Measurements from ENCODE around the gene TSEN2. TPM values are rescaled to one million over a fixed set of nuclear protein-coding genes. Genes with fewer than 3 reads are reported as not detected.

TSEN2 gene
- total RNA-seq, 1 donor from 2014 or later: 21.3 TPM

DNA sequence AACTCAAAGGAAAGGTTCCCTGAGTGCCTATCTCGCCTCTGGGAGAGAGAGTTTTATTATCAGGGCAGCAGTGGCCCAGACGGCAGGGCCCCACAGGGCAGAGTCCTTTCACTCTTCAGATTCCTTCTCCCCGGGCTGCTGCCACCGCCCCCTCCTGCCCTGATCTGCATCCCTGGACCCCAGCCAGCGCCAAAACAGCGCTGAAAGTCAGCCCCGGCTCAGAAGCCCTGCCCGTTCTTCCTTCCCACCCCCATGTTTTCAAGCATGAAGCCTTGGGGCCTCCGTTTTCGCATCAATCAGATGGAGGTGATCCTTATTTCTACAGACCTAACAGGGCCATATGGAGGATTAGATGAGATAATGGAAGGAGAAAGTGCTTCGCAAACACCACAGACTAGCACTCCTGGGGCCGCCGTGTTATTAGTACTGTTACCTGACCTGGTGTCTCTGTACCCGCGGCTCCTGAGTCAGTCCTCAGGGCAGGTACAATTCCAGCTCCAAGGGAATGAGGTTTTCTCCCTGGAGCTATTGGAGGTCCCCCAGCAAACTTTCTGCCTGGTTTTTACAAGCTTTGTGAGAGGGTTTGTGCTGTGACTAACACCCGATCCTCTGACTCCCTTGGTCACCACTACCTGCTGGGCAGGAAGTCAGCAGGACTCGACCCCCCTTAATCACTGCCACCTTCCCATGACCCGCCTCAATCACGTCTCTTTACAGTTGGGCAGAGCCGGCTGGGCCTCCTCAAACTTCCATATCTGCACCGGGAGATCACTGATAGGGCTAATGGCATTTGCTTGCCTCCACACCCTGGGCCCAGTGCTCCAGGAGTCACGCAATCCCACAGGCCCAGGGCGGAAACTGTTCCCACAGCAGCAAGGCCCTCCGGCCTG is 39.5 kb upstream of the TSEN2 start:
- H3K36me3 ChIP-seq: no peaks in the 10 kb centered on the region
- H3K9me3 ChIP-seq (ENCODE audit: low read depth): no peaks in the 10 kb centered on the region
- no peaks in the 10 kb centered on the region for H3K27me3 ChIP-seq
- no peaks in the 10 kb centered on the region for H3K79me2 ChIP-seq (ENCODE audit: low read depth)
- Mint-ChIP-seq H3K27ac (peak overlapping the region; percentile 74), H3K36me3 (no peaks in the 10 kb centered on the region), H3K4me3 (no peak overlapping the region), H3K4me1 (peaks cover 30% of the 10 kb centered on the region), H3K27me3 (ENCODE audit: insufficient read depth, low read depth) (peaks cover 25% of the 10 kb centered on the region), H3K9me3 (no peaks in the 10 kb centered on the region)
- H3F3A ChIP-seq (ENCODE audit: low read depth): no peaks in the 10 kb centered on the region
- H2AFZ ChIP-seq (replicated peaks): peak overlapping the region; percentile 65
- no peak overlapping the region for H3K9ac ChIP-seq
- H3K27ac ChIP-seq: no peak overlapping the region
- DNase-seq (ENCODE audit: low spot score): peak; percentile 50
- peak overlapping the region; percentile 63 for H3K4me2 ChIP-seq
- TF ChIP-seq EZH2phosphoT487 (IDR thresholded peaks at IDR 0.05): no peak
- TF ChIP-seq CTCF (IDR thresholded peaks at IDR 0.05): no peak
- no peak for TF ChIP-seq EZH2 (IDR thresholded peaks at IDR 0.05)
- no peaks in the 10 kb centered on the region for H4K20me1 ChIP-seq (ENCODE audit: low read depth)
- H3K4me1 ChIP-seq: peaks cover 15% of the 10 kb centered on the region
- peak overlapping the region; percentile 8 for H3K4me3 ChIP-seq

DNA sequence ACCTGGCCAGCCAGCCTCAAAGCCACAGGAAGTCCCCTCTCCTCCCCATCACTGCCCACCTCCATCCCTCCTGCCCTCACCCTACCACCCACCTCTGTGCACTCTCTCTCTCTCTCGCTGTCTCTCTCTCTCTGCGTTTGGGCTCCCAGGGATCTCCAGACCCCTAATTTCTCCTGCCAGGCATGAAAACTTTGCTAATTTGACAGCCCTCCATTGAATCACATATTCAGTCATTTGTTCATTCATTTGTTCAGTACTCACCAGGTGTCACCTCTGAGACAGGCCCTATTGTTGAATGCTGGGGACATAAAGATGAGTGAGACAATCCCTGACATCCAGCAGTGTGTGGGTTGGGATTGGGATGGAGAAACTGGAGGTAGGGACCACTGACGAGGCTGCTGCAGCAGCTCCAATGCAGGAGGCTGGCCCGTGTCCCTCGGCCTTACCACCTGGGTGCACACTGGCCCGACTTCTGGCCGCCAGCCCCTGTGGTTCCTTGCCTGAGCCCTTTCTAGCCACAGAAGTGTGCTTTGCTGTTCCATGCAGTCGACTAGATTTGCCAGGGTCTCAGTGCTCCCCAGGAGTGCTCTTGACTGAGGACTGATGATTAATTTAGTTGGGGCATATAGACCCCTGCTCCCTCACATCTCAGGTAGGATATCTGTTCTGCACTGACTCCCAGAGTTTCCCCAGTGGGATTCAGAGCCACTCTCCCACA is 38.6 kb upstream of the TSEN2 start:
- TF ChIP-seq EZH2 (IDR thresholded peaks at IDR 0.05): no peak
- TF ChIP-seq CTCF (IDR thresholded peaks at IDR 0.05): no peak
- no peak for TF ChIP-seq EZH2phosphoT487 (IDR thresholded peaks at IDR 0.05)
- H3K27me3 ChIP-seq: no peaks in the 10 kb centered on the region
- H3K9me3 ChIP-seq (ENCODE audit: low read depth): no peaks in the 10 kb centered on the region
- no peak overlapping the region for H3K27ac ChIP-seq
- H3K4me1 Mint-ChIP-seq: peaks cover 30% of the 10 kb centered on the region
- H3K4me3 Mint-ChIP-seq: no peak overlapping the region
- peaks cover 15% of the 10 kb centered on the region for H3K4me1 ChIP-seq
- no peak overlapping the region for H3K4me3 ChIP-seq
- no peaks in the 10 kb centered on the region for H3K79me2 ChIP-seq (ENCODE audit: low read depth)
- peaks cover 25% of the 10 kb centered on the region for H3K27me3 Mint-ChIP-seq (ENCODE audit: insufficient read depth, low read depth)
- no peaks in the 10 kb centered on the region for H3K9me3 Mint-ChIP-seq
- no peak for DNase-seq (ENCODE audit: low spot score)
- H2AFZ ChIP-seq (replicated peaks): no peak overlapping the region
- H3K36me3 ChIP-seq: no peaks in the 10 kb centered on the region
- no peak overlapping the region for H3K4me2 ChIP-seq
- H3F3A ChIP-seq (ENCODE audit: low read depth): no peaks in the 10 kb centered on the region
- no peaks in the 10 kb centered on the region for H4K20me1 ChIP-seq (ENCODE audit: low read depth)
- H3K9ac ChIP-seq: no peak overlapping the region
- no peaks in the 10 kb centered on the region for H3K36me3 Mint-ChIP-seq
- no peak overlapping the region for H3K27ac Mint-ChIP-seq

- no peak overlapping the region for H3K4me3 Mint-ChIP-seq
- TF ChIP-seq EZH2 (IDR thresholded peaks at IDR 0.05) (no peak), CTCF (IDR thresholded peaks at IDR 0.05) (no peak), EZH2phosphoT487 (IDR thresholded peaks at IDR 0.05) (no peak)
- DNase-seq (ENCODE audit: low spot score): no peak
- no peak overlapping the region for H3K4me3 ChIP-seq
- H3K36me3 Mint-ChIP-seq: no peaks in the 10 kb centered on the region
- no peaks in the 10 kb centered on the region for H4K20me1 ChIP-seq (ENCODE audit: low read depth)
- no peaks in the 10 kb centered on the region for H3K79me2 ChIP-seq (ENCODE audit: low read depth)
- no peaks in the 10 kb centered on the region for H3K27me3 ChIP-seq
- no peaks in the 10 kb centered on the region for H3F3A ChIP-seq (ENCODE audit: low read depth)
- H3K9me3 Mint-ChIP-seq: no peaks in the 10 kb centered on the region
- no peak overlapping the region for H2AFZ ChIP-seq (replicated peaks)
- H3K27ac ChIP-seq: no peak overlapping the region
- H3K9me3 ChIP-seq (ENCODE audit: low read depth): no peaks in the 10 kb centered on the region
- H3K4me2 ChIP-seq: no peak overlapping the region
- H3K4me1 ChIP-seq: peaks cover 14% of the 10 kb centered on the region
- H3K9ac ChIP-seq: no peak overlapping the region
- peaks cover 27% of the 10 kb centered on the region for H3K4me1 Mint-ChIP-seq
- H3K27ac Mint-ChIP-seq: no peak overlapping the region
- no peaks in the 10 kb centered on the region for H3K36me3 ChIP-seq
- peaks cover 25% of the 10 kb centered on the region for H3K27me3 Mint-ChIP-seq (ENCODE audit: insufficient read depth, low read depth)
These were observed 38.0 kb upstream of the TSEN2 start for GRCh38 chr3:12446298-12446697.
